BJ (cell line): ENCODE measurements around the gene TSKU. TPM values are rescaled to one million over a fixed set of nuclear protein-coding genes. Genes with fewer than 3 reads are reported as not detected.
"Not testable (repeated sequence)": the region's sequence is repeated elsewhere in the genome, so short reads cannot be mapped to it uniquely, and the experiment has no call there.

Experiments
- CTCF ChIA-PET: fragments of 350-600 bp; formaldehyde crosslinking; extraction: SDS; loops from one replicate; lab custom pipeline; 2021; ENCODE audit warnings: antibody characterized with exemption, inconsistent platforms; lab: Yijun Ruan, JAX
- POLR2A ChIA-PET: fragments of 300-600 bp; sonication (Branson Sonifier 250); formaldehyde crosslinking; extraction: SDS; loops from one replicate; lab custom pipeline; 2021; ENCODE audit warnings: antibody characterized with exemption; lab: Charles Lee
- DNase-seq: peaks from one replicate; pipeline ENCODE4 v3.0.0-alpha.2; 2011; ENCODE audit warnings: low read depth
- H3K27me3 ChIP-seq: 2 replicates; pipeline ENCODE4 v1.6.0; 2011; ENCODE audit warnings: low read length; ENCODE audit not compliant: control insufficient read depth, insufficient read depth
- H3K36me3 ChIP-seq: 2 replicates; pipeline ENCODE4 v1.5.1; 2011; ENCODE audit warnings: low read length; ENCODE audit not compliant: control insufficient read depth, insufficient read depth
- H3K4me3 ChIP-seq: 2 replicates; pipeline ENCODE4 v1.5.1; 2011; ENCODE audit warnings: low read depth, mild to moderate bottlenecking, control low read depth, low read length
- polyA minus RNA-seq: library from RNA; depleted of rRNA, polyadenylated mRNA; stranded (reverse); fragments of >200 nt; gene quantifications from 2 replicates; pipeline ENCODE4 v1.2.3, GENCODE V29; 2011; rRNA and poly(A)+ RNA removed
- polyA plus RNA-seq: library from polyadenylated mRNA; depleted of rRNA; stranded (reverse); fragments of >200 nt; gene quantifications from 2 replicates; pipeline ENCODE4 v1.2.3, GENCODE V29; 2011; rRNA removed
- TF ChIP-seq, protein P1 (sequence below): IDR thresholded peaks from 2 replicates; pipeline ENCODE4 v1.5.1; 2011; ENCODE audit warnings: low read depth, mild to moderate bottlenecking, control low read depth, inconsistent platforms, low read length, moderate library complexity; ENCODE audit not compliant: insufficient read depth

Gene TSKU
- polyA plus RNA-seq (16.0 and 27.3 TPM in 2 replicates), polyA minus RNA-seq (12.7 and 20.0 TPM in 2 replicates)

GRCh38 chr11:76783294-76783895 lies at the start of gene TSKU:
Gene TSKU, plus strand, starts transcription at chr11:76783356. Its CDS starts 12,261 bp downstream, at chr11:76795617.
- TF ChIP-seq, protein P1, sequence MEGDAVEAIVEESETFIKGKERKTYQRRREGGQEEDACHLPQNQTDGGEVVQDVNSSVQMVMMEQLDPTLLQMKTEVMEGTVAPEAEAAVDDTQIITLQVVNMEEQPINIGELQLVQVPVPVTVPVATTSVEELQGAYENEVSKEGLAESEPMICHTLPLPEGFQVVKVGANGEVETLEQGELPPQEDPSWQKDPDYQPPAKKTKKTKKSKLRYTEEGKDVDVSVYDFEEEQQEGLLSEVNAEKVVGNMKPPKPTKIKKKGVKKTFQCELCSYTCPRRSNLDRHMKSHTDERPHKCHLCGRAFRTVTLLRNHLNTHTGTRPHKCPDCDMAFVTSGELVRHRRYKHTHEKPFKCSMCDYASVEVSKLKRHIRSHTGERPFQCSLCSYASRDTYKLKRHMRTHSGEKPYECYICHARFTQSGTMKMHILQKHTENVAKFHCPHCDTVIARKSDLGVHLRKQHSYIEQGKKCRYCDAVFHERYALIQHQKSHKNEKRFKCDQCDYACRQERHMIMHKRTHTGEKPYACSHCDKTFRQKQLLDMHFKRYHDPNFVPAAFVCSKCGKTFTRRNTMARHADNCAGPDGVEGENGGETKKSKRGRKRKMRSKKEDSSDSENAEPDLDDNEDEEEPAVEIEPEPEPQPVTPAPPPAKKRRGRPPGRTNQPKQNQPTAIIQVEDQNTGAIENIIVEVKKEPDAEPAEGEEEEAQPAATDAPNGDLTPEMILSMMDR, result no peak
- ChIA-PET CTCF (interaction anchor here (0.6 kb wide), 1 partner anchor 15 kb away, joined by 3 read pairs; no protein-coding TSS in a partner anchor), POLR2A (interaction anchor here (1.5 kb wide), 1 partner anchor 12 kb away, joined by 7 read pairs; no protein-coding TSS in a partner anchor)
- H3K36me3 ChIP-seq, result no peaks in the 10 kb centered on the region
- peaks cover 4% of the 10 kb centered on the region for H3K27me3 ChIP-seq
- DNase-seq, result no peak
- peak within 1 kb of the TSS; percentile 97 for H3K4me3 ChIP-seq

GRCh38 chr11:76733906-76734305 lies 49.2 kb upstream of the TSKU start:
- POLR2A ChIA-PET, H3K36me3 ChIP-seq, DNase-seq, H3K4me3 ChIP-seq: not testable (repeated sequence)
- TF ChIP-seq, protein P1, result peak; percentile 57
- CTCF ChIA-PET, result interaction anchor here (0.6 to 11.8 kb wide), 26 partner anchors 9 to 358 kb away, joined by 3 to 179 read pairs (median 5); no protein-coding TSS in a partner anchor
- H3K27me3 ChIP-seq, result peaks cover 11% of the 10 kb centered on the region

DNA sequence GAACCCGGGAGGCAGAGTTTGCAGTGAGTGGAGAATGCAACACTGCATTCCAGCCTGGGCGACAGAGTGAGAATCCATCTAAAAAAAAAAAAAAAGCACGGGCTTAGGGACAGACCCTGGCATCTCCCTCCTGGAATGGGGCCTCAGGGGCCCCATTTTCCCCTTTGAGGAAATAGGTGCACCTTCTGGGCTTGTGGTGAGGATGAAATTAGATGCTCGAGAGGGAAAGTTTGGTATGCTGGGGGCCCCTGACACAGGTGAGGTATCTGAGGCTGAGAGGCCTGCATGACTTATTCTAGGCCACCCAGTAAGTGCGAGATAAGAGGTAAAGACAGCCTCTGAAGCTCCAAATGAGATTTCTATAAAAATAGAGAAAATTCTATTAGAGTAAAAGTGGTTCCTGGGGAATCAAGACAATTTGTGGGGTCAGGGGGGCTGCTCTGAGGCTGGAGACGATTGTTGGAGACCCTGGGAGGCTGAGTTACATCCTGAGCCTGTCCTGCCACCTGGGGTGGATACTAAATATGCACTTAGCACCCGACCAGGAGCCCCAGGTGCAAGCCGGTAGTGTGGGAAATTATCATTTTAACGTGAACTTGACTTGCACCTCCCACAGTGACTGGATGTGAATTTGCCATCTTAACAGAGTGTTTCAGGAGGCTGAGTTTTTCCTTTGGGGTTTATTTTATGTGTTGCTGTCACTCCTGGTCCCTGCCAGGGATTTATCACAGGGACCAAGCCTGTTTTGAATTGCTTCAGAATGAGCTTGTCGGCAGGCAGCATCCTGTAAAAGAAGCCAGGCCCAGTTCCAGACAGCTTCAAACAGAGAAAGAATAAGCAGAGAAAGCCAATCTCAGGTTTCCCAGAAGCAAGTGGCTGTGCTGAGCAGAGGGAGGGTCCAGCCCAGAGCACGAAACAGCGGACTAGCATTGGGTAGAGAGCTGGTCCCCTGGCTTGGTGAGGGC lies 48.4 kb upstream of the TSKU start:
- peaks cover 7% of the 10 kb centered on the region for H3K27me3 ChIP-seq
- H3K36me3 ChIP-seq, result no peaks in the 10 kb centered on the region
- ChIA-PET POLR2A (no interaction called here), CTCF (interaction anchor here (0.6 to 11.8 kb wide), 28 partner anchors 8 to 357 kb away, joined by 3 to 179 read pairs (median 4); no protein-coding TSS in a partner anchor)
- TF ChIP-seq, protein P1, result no peak
- no peak overlapping the region for H3K4me3 ChIP-seq
- no peak for DNase-seq

- Histone ChIP-seq H3K27me3 (peaks cover 4% of the 10 kb centered on the region), H3K36me3 (no peaks in the 10 kb centered on the region), H3K4me3 (no peak overlapping the region)
- CTCF ChIA-PET, result interaction anchor here (1.0 to 11.8 kb wide), 7 partner anchors 10 to 183 kb away, joined by 3 to 179 read pairs (median 31); no protein-coding TSS in a partner anchor
- POLR2A ChIA-PET, result no interaction called here
- no peak for DNase-seq
- TF ChIP-seq, protein P1, result no peak
Measured at GRCh38 chr11:76735841-76736240, 47.3 kb upstream of the TSKU start.

- ChIA-PET POLR2A (no interaction called here), CTCF (interaction anchor here (1.0 to 11.8 kb wide), 7 partner anchors 10 to 183 kb away, joined by 3 to 179 read pairs (median 10); no protein-coding TSS in a partner anchor)
- Histone ChIP-seq H3K36me3 (no peaks in the 10 kb centered on the region), H3K27me3 (peaks cover 4% of the 10 kb centered on the region), H3K4me3 (no peak overlapping the region)
- no peak for DNase-seq
- TF ChIP-seq, protein P1, result no peak
Measured at GRCh38 chr11:76736266-76736665, 46.9 kb upstream of the TSKU start.
